H9 (cell line): ENCODE data around the gene KRT80. TPM values are rescaled to one million over a fixed set of nuclear protein-coding genes. Genes with fewer than 3 reads are reported as not detected.

ENCODE experiments used
- DNase-seq: peaks from one replicate; pipeline ENCODE4 v3.0.0-alpha.2; 2017
- H2AFZ ChIP-seq: one replicate; pipeline ENCODE4 v1.6.1; 2013; ENCODE audit warnings: mild to moderate bottlenecking, low read length, control low read depth, moderate library complexity
- H2AK5ac ChIP-seq: 2 replicates; pipeline ENCODE4 v1.6.1; 2013; ENCODE audit warnings: low read length, control low read depth, mixed read lengths; ENCODE audit not compliant: insufficient read length
- H2BK120ac ChIP-seq: one replicate; pipeline ENCODE4 v1.6.1; 2013; ENCODE audit warnings: low read depth, mild to moderate bottlenecking, low read length, control low read depth, inconsistent platforms; ENCODE audit not compliant: poor library complexity, severe bottlenecking
- H2BK12ac ChIP-seq: 2 replicates; pipeline ENCODE4 v1.6.1; 2013; ENCODE audit warnings: low read length, control low read depth, mixed read lengths, low read depth; ENCODE audit not compliant: insufficient read length
- H2BK15ac ChIP-seq: 2 replicates; pipeline ENCODE4 v1.6.1; 2013; ENCODE audit warnings: low read depth, low read length, control low read depth
- H2BK20ac ChIP-seq: one replicate; pipeline ENCODE4 v1.6.1; 2013; ENCODE audit warnings: low read depth, mild to moderate bottlenecking, low read length, control low read depth, inconsistent platforms; ENCODE audit not compliant: poor library complexity, severe bottlenecking
- H2BK5ac ChIP-seq: 2 replicates; pipeline ENCODE4 v1.6.1; 2013; ENCODE audit warnings: low read length, control low read depth, mixed read lengths; ENCODE audit not compliant: insufficient read length
- H3K14ac ChIP-seq: 2 replicates; pipeline ENCODE4 v1.6.1; 2013; ENCODE audit warnings: low read length, control low read depth; ENCODE audit not compliant: insufficient read depth
- H3K18ac ChIP-seq: 2 replicates; pipeline ENCODE4 v1.6.1; 2013; ENCODE audit warnings: low read depth, mild to moderate bottlenecking, mixed read lengths, low read length, control low read depth; ENCODE audit not compliant: insufficient read length
- H3K23ac ChIP-seq: 2 replicates; pipeline ENCODE4 v1.6.1; 2013; ENCODE audit warnings: low read length, control low read depth, mixed read lengths, low read depth; ENCODE audit not compliant: insufficient read length
- H3K23me2 ChIP-seq: 2 replicates; pipeline ENCODE4 v1.6.1; 2013; ENCODE audit warnings: low read depth, mild to moderate bottlenecking, mixed read lengths, low read length, control low read depth; ENCODE audit not compliant: insufficient read length, poor library complexity, severe bottlenecking
- H3K27ac ChIP-seq: 2 replicates; pipeline ENCODE4 v1.5.1; 2013; ENCODE audit warnings: low read length, control low read depth, mixed read lengths, low read depth; ENCODE audit not compliant: insufficient read length
- H3K27me3 ChIP-seq: 2 replicates; pipeline ENCODE4 v1.6.1; 2013; ENCODE audit warnings: low read length, control low read depth, inconsistent platforms; ENCODE audit not compliant: insufficient read depth
- H3K4ac ChIP-seq: 2 replicates; pipeline ENCODE4 v1.6.1; 2013; ENCODE audit warnings: low read depth, mild to moderate bottlenecking, control low read depth, inconsistent platforms, low read length, moderate library complexity
- H3K4me1 ChIP-seq: 2 replicates; pipeline ENCODE4 v1.6.1; 2013; ENCODE audit warnings: low read length, control low read depth, inconsistent platforms; ENCODE audit not compliant: insufficient read depth
- H3K4me2 ChIP-seq: 2 replicates; pipeline ENCODE4 v1.6.1; 2013; ENCODE audit warnings: low read length, control low read depth, mixed read lengths; ENCODE audit not compliant: insufficient read length, insufficient read depth
- H3K56ac ChIP-seq: 2 replicates; pipeline ENCODE4 v1.6.1; 2013; ENCODE audit warnings: low read depth, mild to moderate bottlenecking, mixed read lengths, low read length, control low read depth; ENCODE audit not compliant: insufficient read length
- H3K79me1 ChIP-seq: 2 replicates; pipeline ENCODE4 v1.6.1; 2013; ENCODE audit warnings: low read depth, mild to moderate bottlenecking, moderate library complexity, low read length, control low read depth, inconsistent platforms; ENCODE audit not compliant: insufficient read depth, poor library complexity, severe bottlenecking
- H3K79me2 ChIP-seq: 2 replicates; pipeline ENCODE4 v1.6.1; 2013; ENCODE audit warnings: low read length, control low read depth, inconsistent platforms; ENCODE audit not compliant: insufficient read depth
- H3K9ac ChIP-seq: 2 replicates; pipeline ENCODE4 v1.6.1; 2013; ENCODE audit warnings: low read length, control low read depth, mixed read lengths; ENCODE audit not compliant: insufficient read length; ENCODE audit errors: extremely low read depth
- H3K9me3 ChIP-seq: one replicate; pipeline ENCODE4 v1.6.1; 2013; ENCODE audit warnings: low read depth, low read length, inconsistent platforms; ENCODE audit not compliant: control insufficient read depth
- H3T11ph ChIP-seq: one replicate; pipeline ENCODE4 v1.6.1; 2013; ENCODE audit warnings: mild to moderate bottlenecking, low read length, control low read depth, inconsistent platforms
- H4K20me1 ChIP-seq: one replicate; pipeline ENCODE4 v1.6.1; 2013; ENCODE audit not compliant: control insufficient read depth, insufficient read length, insufficient read depth
- H4K5ac ChIP-seq: 2 replicates; pipeline ENCODE4 v1.6.1; 2013; ENCODE audit warnings: low read depth, mild to moderate bottlenecking, mixed read lengths, low read length, control low read depth; ENCODE audit not compliant: insufficient read length
- H4K8ac ChIP-seq: replicated peaks from 2 replicates; pipeline ENCODE4 v1.6.1; 2013; ENCODE audit warnings: low read length, control low read depth, mixed read lengths, low read depth; ENCODE audit not compliant: insufficient read length
- H4K91ac ChIP-seq: 2 replicates; pipeline ENCODE4 v1.6.1; 2013; ENCODE audit warnings: low read depth, mild to moderate bottlenecking, moderate library complexity, mixed read lengths, low read length, control low read depth; ENCODE audit not compliant: insufficient read length
- H3K27ac Mint-ChIP-seq, 3 experiments: 2 replicates in 2 of 3; 3 replicates in 1 of 3; pipeline ENCODE4 v1.8.0; 2020 to 2021; ENCODE audit warnings: mixed read lengths in 3 of 3, mild to moderate bottlenecking in 1 of 3, moderate library complexity in 1 of 3
- H3K27me3 Mint-ChIP-seq: 2 replicates; pipeline ENCODE4 v1.8.0; 2021; ENCODE audit warnings: low read depth, mild to moderate bottlenecking, moderate library complexity, mixed read lengths
- H3K36me3 Mint-ChIP-seq, 3 experiments: 2 replicates in 2 of 3; 3 replicates in 1 of 3; pipeline ENCODE4 v1.8.0; 2020 to 2021; ENCODE audit warnings: low read depth in 3 of 3, mixed read lengths in 3 of 3; ENCODE audit not compliant: insufficient read depth in 1 of 3
- H3K4me1 Mint-ChIP-seq, 2 experiments: 2 replicates each; pipeline ENCODE4 v1.8.0; 2020; ENCODE audit warnings: mixed read lengths in 2 of 2
- H3K4me3 Mint-ChIP-seq, 2 experiments: 2 replicates in 1 of 2; 3 replicates in 1 of 2; pipeline ENCODE4 v1.8.0; 2020 to 2021; ENCODE audit warnings: mild to moderate bottlenecking in 2 of 2, mixed read lengths in 2 of 2, moderate library complexity in 1 of 2
- H3K9me3 Mint-ChIP-seq, 2 experiments: 2 replicates in 1 of 2; 3 replicates in 1 of 2; pipeline ENCODE4 v1.8.0; 2020; ENCODE audit warnings: mild to moderate bottlenecking in 2 of 2, mixed read lengths in 2 of 2, moderate library complexity in 1 of 2
- CTCF ChIP-seq: fragments of 200-600 bp; sonication (generic); conservative IDR thresholded peaks from 3 replicates; pipeline ENCODE4 v1.8.0; 2021; ENCODE audit warnings: antibody characterized with exemption, mild to moderate bottlenecking
- WGBS: extraction: QIAGEN DNeasy Blood & Tissue Kit; methylation state at CpG from one replicate; pipeline ENCODE4 v1.1.7; 2013; ENCODE audit warnings: missing lambda C conversion rate, low lambda C conversion rate, mixed read lengths; ENCODE audit not compliant: insufficient read length; ENCODE audit errors: extremely low coverage; 5-methylcytosine and 5-hydroxymethylcytosine counted together
- total RNA-seq: library from RNA; stranded (reverse); gene quantifications from 2 replicates; pipeline ENCODE4 v1.2.1, GENCODE V29; 2021

The KRT80 gene
- total RNA-seq, 1 experiment from 2014 or later = not detected

- no CpG with 5 or more reads among the region's 8 CpGs for WGBS
- H4K8ac ChIP-seq = no peak overlapping the region
- no peak overlapping the region for H3T11ph ChIP-seq
- no peak overlapping the region for H3K4me2 ChIP-seq
- H2BK12ac ChIP-seq = no peak overlapping the region
- Mint-ChIP-seq H3K4me1 (peaks cover 29 to 46% of the 10 kb centered on the region in 2 experiments), H3K36me3 (no peaks in the 10 kb centered on the region), H3K27ac (no peak overlapping the region; a peak in 1 of 7 replicates), H3K9me3 (no peaks in the 10 kb centered on the region; a peak in 1 of 5 replicates), H3K27me3 (peaks cover 6% of the 10 kb centered on the region; the same call in 1 of the 2 replicates), H3K4me3 (no peak overlapping the region)
- no peaks in the 10 kb centered on the region for H4K20me1 ChIP-seq
- no peak overlapping the region for H4K5ac ChIP-seq
- no peak overlapping the region for H3K18ac ChIP-seq
- no peak overlapping the region for H3K56ac ChIP-seq
- no peak overlapping the region for H2BK20ac ChIP-seq
- H3K4ac ChIP-seq = no peak overlapping the region
- H2BK15ac ChIP-seq = no peak overlapping the region
- peaks cover 5% of the 10 kb centered on the region; the same call in 1 of the 2 replicates for H3K4me1 ChIP-seq
- no peaks in the 10 kb centered on the region for H3K79me2 ChIP-seq
- no peaks in the 10 kb centered on the region for H3K23me2 ChIP-seq
- no peak for DNase-seq
- H3K9ac ChIP-seq = no peak overlapping the region
- no peak overlapping the region for H2BK120ac ChIP-seq
- H3K79me1 ChIP-seq = no peaks in the 10 kb centered on the region
- no peak overlapping the region for H3K27ac ChIP-seq
- no peak overlapping the region for H3K23ac ChIP-seq
- H2AK5ac ChIP-seq = no peak overlapping the region
- no peak overlapping the region for H4K91ac ChIP-seq
- H3K14ac ChIP-seq = no peak overlapping the region
- no peak overlapping the region for H2AFZ ChIP-seq
- no peaks in the 10 kb centered on the region for H3K9me3 ChIP-seq
- no peak for TF ChIP-seq CTCF
- no peaks in the 10 kb centered on the region; the same call in 1 of the 2 replicates for H3K27me3 ChIP-seq
- H2BK5ac ChIP-seq = no peak overlapping the region
Measured at GRCh38 chr12:52141875-52142274, 49.9 kb downstream of the KRT80 start.
